Activated CD8-positive, alpha-beta T cell treated with anti-CD3 and anti-CD28 coated beads for 36 hours (primary cell): Measurements from ENCODE around the gene C14orf180. TPM values are rescaled to one million over a fixed set of nuclear protein-coding genes. Genes with fewer than 3 reads are reported as not detected.

Source experiments
- ATAC-seq: fragments of 200-7000 bp; cut with Tn5 transposase; one replicate; pipeline ENCODE4 v1.10.0; 2021; ENCODE audit warnings: mild to moderate bottlenecking, moderate library complexity
- CTCF ChIA-PET: fragments of 350-600 bp; sonication (Branson Sonifier 250); formaldehyde crosslinking; loops from one replicate; lab custom pipeline; 2021; ENCODE audit warnings: antibody characterized with exemption; lab: Charles Lee
- POLR2A ChIA-PET: fragments of 350-600 bp; sonication (Branson Sonifier 250); formaldehyde crosslinking; loops from one replicate; lab custom pipeline; 2021; ENCODE audit warnings: antibody characterized with exemption; lab: Charles Lee
- DNase-seq: peaks from one replicate; pipeline ENCODE4 v3.0.0-alpha.2; 2020
- H3K27ac Mint-ChIP-seq: one replicate; pipeline ENCODE4 v1.8.0; 2021; ENCODE audit warnings: mild to moderate bottlenecking, mixed read lengths
- H3K27me3 Mint-ChIP-seq: one replicate; pipeline ENCODE4 v1.8.0; 2021; ENCODE audit warnings: mixed read lengths
- H3K36me3 Mint-ChIP-seq: one replicate; pipeline ENCODE4 v1.8.0; 2021; ENCODE audit warnings: low read depth, mixed read lengths
- H3K4me1 Mint-ChIP-seq: one replicate; pipeline ENCODE4 v1.8.0; 2021; ENCODE audit warnings: low read depth, mixed read lengths
- H3K4me3 Mint-ChIP-seq: one replicate; pipeline ENCODE4 v1.8.0; 2021; ENCODE audit warnings: mild to moderate bottlenecking, moderate library complexity, mixed read lengths
- H3K9me3 Mint-ChIP-seq: one replicate; pipeline ENCODE4 v1.8.0; 2021; ENCODE audit warnings: mixed read lengths
- intact Hi-C: fragments of 100-400 bp; cut with micrococcal nuclease; formaldehyde crosslinking; loops from one replicate; pipeline ENCODE4 v1.10.0; 2022
- total RNA-seq, 2 experiments: library from RNA; stranded (reverse); gene quantifications; one replicate each; pipeline ENCODE4 v1.2.3, GENCODE V29; 2021
- TF ChIP-seq, protein P1 (sequence below): fragments of 200-600 bp; IDR thresholded peaks from one replicate; pipeline ENCODE4 v1.8.0; 2022; ENCODE audit warnings: antibody characterized with exemption, mild to moderate bottlenecking

C14orf180 gene
- total RNA-seq, 2 experiments from 2014 or later = not detected

DNA sequence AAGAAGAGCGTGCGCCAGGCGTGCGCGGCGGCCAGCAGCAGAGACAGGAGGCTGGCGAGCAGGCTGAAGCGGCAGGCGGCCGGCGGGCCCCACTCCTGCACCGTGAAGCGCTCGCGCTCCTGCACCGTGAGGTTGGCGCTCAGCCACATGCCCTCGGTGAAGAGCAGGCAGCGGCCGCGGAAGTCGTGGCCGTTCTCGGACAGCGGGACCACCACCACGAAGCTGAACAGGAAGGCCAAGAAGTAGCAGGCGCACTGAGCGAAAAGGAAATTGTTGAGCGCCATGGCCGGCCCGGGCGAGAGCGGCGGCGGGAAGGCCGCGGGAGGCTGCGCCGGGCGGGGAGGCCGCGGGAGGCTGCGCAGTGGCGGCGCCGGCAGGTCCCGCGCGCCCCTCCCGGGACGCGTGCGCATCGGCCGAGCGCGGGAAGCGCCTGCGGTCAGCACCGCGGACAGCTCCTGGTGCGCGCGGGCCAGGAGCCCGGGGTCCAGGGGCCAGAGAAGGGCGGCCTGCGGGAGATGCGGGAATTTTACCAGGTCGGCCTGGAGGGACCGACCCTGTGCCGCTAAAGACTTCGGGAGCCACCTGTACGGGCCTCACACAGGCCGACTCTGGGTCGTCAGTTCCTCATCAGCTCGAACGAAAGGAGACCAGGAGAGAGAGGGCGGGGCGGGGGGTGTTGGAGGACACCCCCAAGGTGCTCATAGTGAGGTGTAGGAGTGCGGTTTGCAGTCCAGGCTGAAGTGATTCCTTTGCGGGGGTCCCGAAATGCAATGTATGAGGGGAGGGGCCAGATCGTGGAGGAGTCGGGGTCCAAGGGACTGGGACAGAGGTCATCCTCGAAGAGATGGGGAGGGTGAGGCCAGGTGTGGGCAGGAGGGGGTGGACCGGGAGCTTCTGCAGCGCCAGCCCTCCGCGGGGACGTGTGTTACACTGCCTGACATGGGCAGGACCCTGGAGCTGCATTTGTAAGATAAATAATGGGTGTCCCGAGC lies 25.2 kb downstream of the C14orf180 start, which contains the start of gene TMEM179:
Gene TMEM179, minus strand, starts transcription at position 315 of the 992 bp plus-strand sequence. Its CDS starts 31 bp downstream, at position 284.
- ChIA-PET POLR2A (no interaction called here), CTCF (no interaction called here)
- DNase-seq (no peak), ATAC-seq (peak; percentile 51)
- Mint-ChIP-seq H3K9me3 (no peaks in the 10 kb centered on the region), H3K36me3 (no peaks in the 10 kb centered on the region), H3K27ac (no peak within 1 kb of the TSS), H3K27me3 (peaks cover 39% of the 10 kb centered on the region), H3K4me3 (no peak within 1 kb of the TSS), H3K4me1 (peaks cover 3% of the 10 kb centered on the region)
- TF ChIP-seq, protein P1, sequence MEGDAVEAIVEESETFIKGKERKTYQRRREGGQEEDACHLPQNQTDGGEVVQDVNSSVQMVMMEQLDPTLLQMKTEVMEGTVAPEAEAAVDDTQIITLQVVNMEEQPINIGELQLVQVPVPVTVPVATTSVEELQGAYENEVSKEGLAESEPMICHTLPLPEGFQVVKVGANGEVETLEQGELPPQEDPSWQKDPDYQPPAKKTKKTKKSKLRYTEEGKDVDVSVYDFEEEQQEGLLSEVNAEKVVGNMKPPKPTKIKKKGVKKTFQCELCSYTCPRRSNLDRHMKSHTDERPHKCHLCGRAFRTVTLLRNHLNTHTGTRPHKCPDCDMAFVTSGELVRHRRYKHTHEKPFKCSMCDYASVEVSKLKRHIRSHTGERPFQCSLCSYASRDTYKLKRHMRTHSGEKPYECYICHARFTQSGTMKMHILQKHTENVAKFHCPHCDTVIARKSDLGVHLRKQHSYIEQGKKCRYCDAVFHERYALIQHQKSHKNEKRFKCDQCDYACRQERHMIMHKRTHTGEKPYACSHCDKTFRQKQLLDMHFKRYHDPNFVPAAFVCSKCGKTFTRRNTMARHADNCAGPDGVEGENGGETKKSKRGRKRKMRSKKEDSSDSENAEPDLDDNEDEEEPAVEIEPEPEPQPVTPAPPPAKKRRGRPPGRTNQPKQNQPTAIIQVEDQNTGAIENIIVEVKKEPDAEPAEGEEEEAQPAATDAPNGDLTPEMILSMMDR = no peak
- intact Hi-C loops = no loop called here

DNA sequence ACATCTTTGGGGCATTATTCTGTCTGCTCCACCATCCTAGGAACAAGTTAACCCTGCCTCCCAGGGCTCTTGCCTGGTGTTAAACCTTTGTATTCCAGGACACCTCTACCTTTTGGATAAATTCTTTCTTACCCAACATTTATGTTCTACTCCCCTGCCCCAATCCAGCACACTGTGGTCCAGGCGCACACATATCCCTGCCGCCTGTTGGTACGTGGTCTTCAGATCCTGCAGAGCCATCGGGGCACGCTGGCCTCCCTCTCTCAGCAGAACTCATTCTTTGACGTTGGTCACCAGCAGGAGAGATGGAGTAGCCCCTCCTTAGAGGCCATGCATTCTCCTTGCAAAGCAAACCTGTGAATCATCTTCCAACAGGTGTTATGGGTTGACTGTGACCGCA lies 30.1 kb downstream of the C14orf180 start:
- no peaks in the 10 kb centered on the region for H3K36me3 Mint-ChIP-seq
- ATAC-seq = no peak
- no peak overlapping the region for H3K27ac Mint-ChIP-seq
- TF ChIP-seq, protein P1 = no peak
- H3K4me1 Mint-ChIP-seq = no peaks in the 10 kb centered on the region
- H3K9me3 Mint-ChIP-seq = no peaks in the 10 kb centered on the region
- H3K4me3 Mint-ChIP-seq = no peak overlapping the region
- intact Hi-C loops = no loop called here
- ChIA-PET CTCF (no interaction called here), POLR2A (no interaction called here)
- H3K27me3 Mint-ChIP-seq = peaks cover 21% of the 10 kb centered on the region
- no peak for DNase-seq

DNA sequence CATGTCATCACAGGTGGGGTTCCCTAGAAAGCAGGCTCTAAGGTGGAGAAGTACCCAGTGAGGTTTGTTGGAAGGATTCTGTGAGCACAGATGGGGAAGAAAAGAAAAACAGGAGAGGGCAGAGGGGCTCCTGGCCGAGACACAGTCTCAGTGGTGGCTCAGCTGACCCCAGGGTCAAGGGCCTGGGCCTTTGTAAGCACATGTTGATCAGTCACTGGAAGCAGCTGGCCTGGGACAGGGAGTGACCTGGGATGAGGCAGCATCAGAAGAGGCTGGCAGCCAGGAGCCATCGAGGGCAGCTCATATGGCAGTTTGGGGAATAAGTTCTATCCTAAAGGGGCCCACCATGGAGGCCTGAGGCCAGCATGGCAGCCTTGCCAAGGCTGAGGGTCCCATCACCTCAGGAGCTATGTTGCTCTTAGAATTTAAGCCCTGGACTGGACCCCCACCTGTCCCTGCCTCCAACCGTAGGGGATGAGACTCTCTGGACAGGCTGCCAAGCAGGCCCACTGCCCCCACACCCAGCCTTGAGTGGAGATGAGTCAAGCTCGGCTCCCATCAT lies 31.3 kb downstream of the C14orf180 start:
- H3K9me3 Mint-ChIP-seq = no peaks in the 10 kb centered on the region
- CTCF ChIA-PET = no interaction called here
- TF ChIP-seq, protein P1 = no peak
- no peaks in the 10 kb centered on the region for H3K4me1 Mint-ChIP-seq
- intact Hi-C loops = no loop called here
- peaks cover 13% of the 10 kb centered on the region for H3K27me3 Mint-ChIP-seq
- ATAC-seq (no peak), DNase-seq (no peak)
- H3K4me3 Mint-ChIP-seq = no peak overlapping the region
- H3K36me3 Mint-ChIP-seq = no peaks in the 10 kb centered on the region
- POLR2A ChIA-PET = no interaction called here
- H3K27ac Mint-ChIP-seq = no peak overlapping the region

DNA sequence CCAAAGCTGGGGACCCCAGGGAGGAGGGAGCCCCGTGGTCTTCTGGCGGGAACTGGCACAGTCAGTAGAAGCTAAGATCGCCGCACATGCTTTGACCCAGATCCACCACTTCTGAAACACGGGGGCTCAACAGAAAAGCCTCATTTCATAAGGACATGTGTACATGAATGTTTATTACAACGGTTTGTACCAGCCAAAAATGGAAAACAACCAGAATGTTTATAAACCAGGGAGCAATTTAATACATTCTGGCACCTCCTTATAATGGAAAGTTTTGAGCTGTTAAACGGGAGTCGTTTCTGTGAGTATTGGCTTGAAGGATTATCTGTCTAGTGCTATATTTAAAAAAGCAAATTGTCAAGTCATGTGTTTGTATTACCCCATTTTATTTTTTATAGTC lies 32.3 kb downstream of the C14orf180 start:
- TF ChIP-seq, protein P1 = no peak
- Mint-ChIP-seq H3K36me3 (no peaks in the 10 kb centered on the region), H3K4me1 (no peaks in the 10 kb centered on the region), H3K27me3 (peaks cover 14% of the 10 kb centered on the region), H3K27ac (no peak overlapping the region), H3K4me3 (no peak overlapping the region), H3K9me3 (no peaks in the 10 kb centered on the region)
- intact Hi-C loops = no loop called here
- CTCF ChIA-PET = no interaction called here
- ATAC-seq (no peak), DNase-seq (no peak)
- POLR2A ChIA-PET = interaction anchor here (0.6 kb wide), 2 partner anchors 8 to 543 kb away, joined by 3 read pairs; no protein-coding TSS in a partner anchor
